Measurements from ENCODE around the gene GINS3. TPM values are rescaled to one million over a fixed set of nuclear protein-coding genes. Genes with fewer than 3 reads are reported as not detected.

The GINS3 gene
- 4.7 and 4.8 TPM in 2 replicates for total RNA-seq (2013; cell fraction: nucleolus; rRNA removed)
- 16.2 and 17.7 TPM in 2 replicates for total RNA-seq (2014; rRNA removed)
- total RNA-seq (2014; rRNA removed; fragmentation: Illumina TruSeq; extraction: Trizol), result 15.8 and 19.5 TPM in 2 replicates
- 12.8 and 14.2 TPM in 2 replicates for total RNA-seq (2021)
- 8.1 TPM for polyA plus RNA-seq (2011; ENCODE audit: low read depth)
- polyA plus RNA-seq (2011; rRNA removed), result 20.1 and 21.7 TPM in 2 replicates
- polyA plus RNA-seq (2011; cell fraction: cytosol; rRNA removed), result 19.0 and 20.7 TPM in 2 replicates
- polyA plus RNA-seq (2011; cell fraction: nucleus; rRNA removed), result 11.3 and 12.2 TPM in 2 replicates
- 6.5 and 8.8 TPM in 2 replicates for polyA plus RNA-seq (2012)
- polyA plus RNA-seq (2014; fragmentation: Illumina TruSeq; extraction: Trizol), result 20.9 and 22.4 TPM in 2 replicates
- polyA plus RNA-seq (2014; fragmentation: Nextera tagmentation; extraction: Ambion mirVana), result 10 to 100 TPM; 13.6 to 14.5 TPM
- 15.7 and 16.2 TPM in 2 replicates for polyA plus RNA-seq (2014; rRNA removed)
- polyA plus RNA-seq (2016; fragmentation: Nextera tagmentation; extraction: Ambion mirVana), result 10 to 100 TPM; 14.5 to 15.0 TPM
- polyA minus RNA-seq (2011; rRNA and poly(A)+ RNA removed), result 11.3 and 12.4 TPM in 2 replicates
- 3.8 and 6.8 TPM in 2 replicates for polyA minus RNA-seq (2011; cell fraction: cytosol; rRNA and poly(A)+ RNA removed)
- polyA minus RNA-seq (2011; cell fraction: nucleus; rRNA and poly(A)+ RNA removed), result 4.5 and 6.9 TPM in 2 replicates
- percentile 64 among the genes with signal in this experiment for Bru-seq, nascent RNA
- BruChase-seq, experiment 1, labeled RNA remaining after a 6-hour chase, result percentile 58 among the genes with signal in this experiment
- BruChase-seq, experiment 2, labeled RNA remaining after a 2-hour chase, result percentile 75 among the genes with signal in this experiment
- long read RNA-seq, experiment 1, transcript GINS3-202 (2 exons, 1,932 nt), result minor isoform, 5 of 18 reads
- long read RNA-seq, experiment 1, transcript GINS3-201 (3 exons, 2,274 nt), result major isoform, 12 of 18 reads
- long read RNA-seq, experiment 1, partial matches to known transcripts, result 0 of 18 reads
- long read RNA-seq, experiment 1, other reads (novel, unspliced or antisense), result 1 of 18 reads
- long read RNA-seq, experiment 2, transcript GINS3-206 (1 exons, 3,202 nt), result minor isoform, 8 of 90 reads
- long read RNA-seq, experiment 2, transcript GINS3-201 (3 exons, 2,274 nt), result major isoform, 43 of 90 reads
- long read RNA-seq, experiment 2, transcript GINS3-202 (2 exons, 1,932 nt), result minor isoform, 21 of 90 reads
- long read RNA-seq, experiment 2, partial matches to known transcripts, result 15 of 90 reads
- long read RNA-seq, experiment 2, other reads (novel, unspliced or antisense), result 2 of 90 reads

GRCh38 chr16:58392215-58393137 is at the start of gene GINS3:
Gene GINS3 (plus strand): TSS chr16:58392471. CDS start chr16:58392602, 131 bp downstream.
- Histone ChIP-seq H4K20me1 (ENCODE audit: control insufficient read depth, insufficient read depth) (no peaks in the 10 kb centered on the region), H3K36me3 (ENCODE audit: control insufficient read depth in 2 of 2, insufficient read depth in 2 of 2, low read length in 1 of 2) (no peaks in the 10 kb centered on the region), H3K27ac (ENCODE audit: control insufficient read depth, insufficient read depth) (peak within 1 kb of the TSS; percentile 83), H3K4me2 (ENCODE audit: control insufficient read depth, insufficient read depth) (peak within 1 kb of the TSS; percentile 96), H3K79me2 (ENCODE audit: control insufficient read depth, insufficient read depth, low read length) (peaks cover 10% of the 10 kb centered on the region), H3K4me3 (peak within 1 kb of the TSS; percentile 99), H3K9ac (ENCODE audit: control insufficient read depth, insufficient read depth, low read length) (peak within 1 kb of the TSS; percentile 86), H3K4me1 (ENCODE audit: control insufficient read depth, insufficient read depth, low read length) (no peaks in the 10 kb centered on the region), H3K9me3 (replicated peaks; ENCODE audit: control insufficient read depth, insufficient read depth, low read length) (peaks cover 2% of the 10 kb centered on the region; the same call in 2 of the 3 replicates), H2AFZ (ENCODE audit: control insufficient read depth, low read depth, low read length) (peak within 1 kb of the TSS; percentile 100), H3K27me3 (replicated peaks in 1 of 2; ENCODE audit: control insufficient read depth in 2 of 2, insufficient read depth in 2 of 2, low read length in 1 of 2) (no peaks in the 10 kb centered on the region)
- ChIA-PET POLR2A (interaction anchor here (0.5 kb wide), 1 partner anchor 15 kb away, joined by 3 read pairs; no protein-coding TSS in a partner anchor), RAD21 (ENCODE audit: unreplicated experiment) (interaction anchor here (0.5 to 2.0 kb wide), 2 partner anchors 56 to 195 kb away, joined by 3 to 5 read pairs; partner anchors contain the start of gene CSNK2A2), SMC1A (ENCODE audit: uncharacterized antibody, unreplicated experiment) (interaction anchor here (0.7 to 1.8 kb wide), 4 partner anchors 9 to 1240 kb away, joined by 3 to 4 read pairs (median 4); a partner anchor contains a TSS), CTCF (interaction anchor here (0.6 to 2.2 kb wide), 5 partner anchors 16 to 453 kb away, joined by 3 to 12 read pairs (median 3); no protein-coding TSS in a partner anchor)
- TSS peak; percentile 96 for BruUV-seq (replicated peaks)
- FAIRE-seq (peak; percentile 97), DNase-seq (ENCODE audit: low read depth, low spot score) (peak; percentile 48), ATAC-seq (peak; percentile 99)
- in situ Hi-C loops (cut with MboI) (loop anchor here (10.0 kb wide), 1 partner anchor 242 kb away; no protein-coding TSS in a partner anchor), intact Hi-C loops (cut with micrococcal nuclease; ENCODE audit: unreplicated experiment) (loop anchor here (5.0 kb wide), 1 partner anchor 240 kb away; no protein-coding TSS in a partner anchor)
- WGBS (ENCODE audit: insufficient coverage, insufficient replicate concordance, low lambda C conversion rate, missing lambda C conversion rate), result 1% methylated on average over 67 of the region's 67 CpGs
- TF ChIP-seq TCF12 (IDR thresholded peaks at IDR 0.05; ENCODE audit: low read depth, low read length) (0 out of 2 replicates have a peak, but pooled peaks have one; percentile 34), TBL1XR1 (IDR thresholded peaks at IDR 0.05; ENCODE audit: low read depth, low read length) (no peak), MEF2B (IDR thresholded peaks at IDR 0.05; ENCODE audit: partially characterized antibody, poor library complexity, severe bottlenecking) (no peak), BRCA1 (IDR thresholded peaks at IDR 0.05; ENCODE audit: low read depth, low read length) (no peak), ZBTB4 (CRISPR knock-in tag; IDR thresholded peaks at IDR 0.05) (no peak), NRF1 (conservative IDR thresholded peaks at IDR 0.05; ENCODE audit: low read depth, low read length) (no peak), TARDBP (IDR thresholded peaks at IDR 0.05; ENCODE audit: borderline replicate concordance) (peak; percentile 88), LARP7 (IDR thresholded peaks at IDR 0.05) (peak; percentile 43; the same call in 1 of the 2 replicates), ATF7 (IDR thresholded peaks at IDR 0.05; ENCODE audit: low read depth) (no peak; the same call in 1 of the 2 replicates)
